Neural progenitor cell (in vitro differentiated cells): ENCODE measurements around the gene TEX11. TPM values are rescaled to one million over a fixed set of nuclear protein-coding genes. Genes with fewer than 3 reads are reported as not detected.

Experiments used
- DNase-seq: peaks from one replicate; pipeline ENCODE4 v3.0.0-alpha.2; 2016; ENCODE audit warnings: low spot score
- H2AFZ ChIP-seq: fragments of 200-600 bp; sonication (generic); replicated peaks from 2 replicates; pipeline ENCODE4 v1.6.1; 2016; ENCODE audit warnings: antibody characterized with exemption
- H3F3A ChIP-seq: fragments of 200-600 bp; sonication (generic); 2 replicates; pipeline ENCODE4 v1.6.1; 2016; ENCODE audit warnings: antibody characterized with exemption, low read depth
- H3K27ac ChIP-seq: fragments of 200-600 bp; sonication (generic); 2 replicates; pipeline ENCODE4 v1.5.1; 2016; ENCODE audit warnings: mild to moderate bottlenecking
- H3K27me3 ChIP-seq: fragments of 200-600 bp; sonication (generic); 2 replicates; pipeline ENCODE4 v1.6.1; 2016; ENCODE audit warnings: mild to moderate bottlenecking, moderate library complexity
- H3K36me3 ChIP-seq: fragments of 200-600 bp; sonication (generic); 2 replicates; pipeline ENCODE4 v1.5.1; 2016
- H3K4me1 ChIP-seq: fragments of 200-600 bp; sonication (generic); 2 replicates; pipeline ENCODE4 v1.6.1; 2016; ENCODE audit warnings: mixed run types
- H3K4me2 ChIP-seq: fragments of 200-600 bp; sonication (generic); 2 replicates; pipeline ENCODE4 v1.6.1; 2016
- H3K4me3 ChIP-seq: fragments of 200-600 bp; sonication (generic); 2 replicates; pipeline ENCODE4 v1.5.1; 2016
- H3K79me2 ChIP-seq: fragments of 200-600 bp; sonication (generic); 2 replicates; pipeline ENCODE4 v1.6.1; 2016; ENCODE audit warnings: low read depth
- H3K9ac ChIP-seq: fragments of 200-600 bp; sonication (generic); 2 replicates; pipeline ENCODE4 v1.6.1; 2016
- H3K9me3 ChIP-seq: fragments of 200-600 bp; sonication (generic); 2 replicates; pipeline ENCODE4 v1.5.1; 2016; ENCODE audit warnings: low read depth
- H4K20me1 ChIP-seq: fragments of 200-600 bp; sonication (generic); 2 replicates; pipeline ENCODE4 v1.6.1; 2016; ENCODE audit warnings: low read depth
- H3K27ac Mint-ChIP-seq: 3 replicates; pipeline ENCODE4 v1.8.0; 2021; ENCODE audit warnings: mixed read lengths
- H3K27me3 Mint-ChIP-seq: 2 replicates; pipeline ENCODE4 v1.8.0; 2022; ENCODE audit warnings: low read depth, mild to moderate bottlenecking, inconsistent platforms, moderate library complexity, mixed read lengths; ENCODE audit not compliant: insufficient read depth
- H3K36me3 Mint-ChIP-seq: 3 replicates; pipeline ENCODE4 v1.8.0; 2021; ENCODE audit warnings: mixed read lengths
- H3K4me1 Mint-ChIP-seq: 3 replicates; pipeline ENCODE4 v1.8.0; 2021; ENCODE audit warnings: mixed read lengths
- H3K4me3 Mint-ChIP-seq: 3 replicates; pipeline ENCODE4 v1.8.0; 2021; ENCODE audit warnings: mild to moderate bottlenecking, moderate library complexity, mixed read lengths
- H3K9me3 Mint-ChIP-seq: 3 replicates; pipeline ENCODE4 v1.8.0; 2020; ENCODE audit warnings: mixed read lengths
- CTCF ChIP-seq: fragments of 200-600 bp; sonication (generic); IDR thresholded peaks from 2 replicates; pipeline ENCODE4 v1.5.1; 2017; ENCODE audit warnings: antibody characterized with exemption, mild to moderate bottlenecking
- EZH2 ChIP-seq: fragments of 200-600 bp; sonication (generic); IDR thresholded peaks from 2 replicates; pipeline ENCODE4 v1.6.1; 2017; ENCODE audit warnings: antibody characterized with exemption, mild to moderate bottlenecking, moderate library complexity
- EZH2phosphoT487 ChIP-seq: fragments of 200-600 bp; sonication (generic); IDR thresholded peaks from 2 replicates; pipeline ENCODE4 v1.6.1; 2017; ENCODE audit warnings: antibody characterized with exemption
- total RNA-seq: library from RNA; depleted of rRNA; stranded (reverse); fragments of >200 nt; gene quantifications from 2 replicates; pipeline ENCODE4 v1.2.3, GENCODE V29; 2015; ENCODE audit warnings: low replicate concordance

The TEX11 gene
- total RNA-seq, 1 donor from 2014 or later = not detected

DNA sequence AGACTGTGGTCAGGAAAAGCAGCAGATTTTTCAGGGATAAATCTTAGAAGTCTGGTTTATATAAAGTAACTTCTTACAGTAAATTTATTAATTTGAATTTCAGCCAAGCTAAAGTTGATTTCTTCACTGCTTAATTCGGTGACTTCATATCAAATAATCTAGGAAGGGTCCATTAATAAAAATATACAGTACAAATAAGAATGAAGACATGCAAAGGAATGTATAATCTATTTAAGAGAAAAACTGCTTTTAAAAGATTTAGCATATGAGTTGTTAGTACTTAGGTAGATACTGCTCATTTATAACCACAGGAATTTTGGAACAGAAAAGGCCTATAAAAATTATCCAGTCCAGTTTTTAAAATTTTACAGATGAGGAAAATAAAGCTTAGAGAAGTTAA, 286.8 kb downstream of the TEX11 start:
- Mint-ChIP-seq H3K27ac (no peak overlapping the region), H3K4me3 (no peak overlapping the region), H3K4me1 (no peaks in the 10 kb centered on the region), H3K27me3 (no peaks in the 10 kb centered on the region), H3K9me3 (no peaks in the 10 kb centered on the region), H3K36me3 (no peaks in the 10 kb centered on the region)
- no peaks in the 10 kb centered on the region for H3K27me3 ChIP-seq
- H3K36me3 ChIP-seq = no peaks in the 10 kb centered on the region
- no peaks in the 10 kb centered on the region for H3F3A ChIP-seq
- H4K20me1 ChIP-seq = no peaks in the 10 kb centered on the region
- H2AFZ ChIP-seq = no peak overlapping the region
- TF ChIP-seq EZH2 (no peak), EZH2phosphoT487 (no peak), CTCF (no peak)
- peaks cover 12% of the 10 kb centered on the region for H3K9me3 ChIP-seq
- no peak for DNase-seq
- H3K4me1 ChIP-seq = no peaks in the 10 kb centered on the region
- H3K4me3 ChIP-seq = no peak overlapping the region
- H3K79me2 ChIP-seq = no peaks in the 10 kb centered on the region
- H3K4me2 ChIP-seq = no peak overlapping the region
- H3K9ac ChIP-seq = no peak overlapping the region
- no peak overlapping the region for H3K27ac ChIP-seq

GRCh38 chrX:70618467-70618866, 290.0 kb downstream of the TEX11 start:
- Mint-ChIP-seq H3K36me3 (no peaks in the 10 kb centered on the region), H3K4me1 (no peaks in the 10 kb centered on the region), H3K9me3 (peaks cover 2% of the 10 kb centered on the region), H3K4me3 (no peak overlapping the region), H3K27ac (no peak overlapping the region), H3K27me3 (no peaks in the 10 kb centered on the region)
- Histone ChIP-seq H3K4me1 (no peaks in the 10 kb centered on the region), H3K9ac (no peak overlapping the region), H3K4me2 (no peak overlapping the region), H2AFZ (no peak overlapping the region), H3K36me3 (no peaks in the 10 kb centered on the region), H4K20me1 (no peaks in the 10 kb centered on the region), H3K79me2 (no peaks in the 10 kb centered on the region), H3K4me3 (no peak overlapping the region), H3K9me3 (peaks cover 11% of the 10 kb centered on the region), H3F3A (no peaks in the 10 kb centered on the region), H3K27me3 (no peaks in the 10 kb centered on the region), H3K27ac (no peak overlapping the region)
- DNase-seq = no peak
- TF ChIP-seq CTCF (no peak), EZH2 (no peak), EZH2phosphoT487 (no peak)

- H3F3A ChIP-seq = no peaks in the 10 kb centered on the region
- no peak overlapping the region for H3K9ac ChIP-seq
- Mint-ChIP-seq H3K9me3 (peaks cover 2% of the 10 kb centered on the region), H3K4me1 (no peaks in the 10 kb centered on the region), H3K27ac (no peak overlapping the region), H3K36me3 (no peaks in the 10 kb centered on the region), H3K4me3 (no peak overlapping the region), H3K27me3 (peaks cover 2% of the 10 kb centered on the region)
- DNase-seq = no peak
- no peaks in the 10 kb centered on the region for H3K36me3 ChIP-seq
- H4K20me1 ChIP-seq = no peaks in the 10 kb centered on the region
- no peaks in the 10 kb centered on the region for H3K4me1 ChIP-seq
- H3K27me3 ChIP-seq = no peaks in the 10 kb centered on the region
- TF ChIP-seq EZH2 = no peak
- no peak for TF ChIP-seq EZH2phosphoT487
- TF ChIP-seq CTCF = no peak
- no peak overlapping the region for H3K4me2 ChIP-seq
- H3K9me3 ChIP-seq = peaks cover 6% of the 10 kb centered on the region
- no peak overlapping the region for H3K27ac ChIP-seq
- H3K79me2 ChIP-seq = no peaks in the 10 kb centered on the region
- no peak overlapping the region for H2AFZ ChIP-seq
- no peak overlapping the region for H3K4me3 ChIP-seq
These were observed 295.2 kb downstream of the TEX11 start for GRCh38 chrX:70613295-70613694.

- Histone ChIP-seq H4K20me1 (no peaks in the 10 kb centered on the region), H3K9me3 (no peaks in the 10 kb centered on the region), H3K27ac (no peak overlapping the region), H3K4me3 (no peak overlapping the region), H3K79me2 (no peaks in the 10 kb centered on the region), H2AFZ (no peak overlapping the region), H3K27me3 (no peaks in the 10 kb centered on the region), H3K9ac (no peak overlapping the region), H3K36me3 (no peaks in the 10 kb centered on the region), H3K4me1 (no peaks in the 10 kb centered on the region), H3K4me2 (no peak overlapping the region), H3F3A (no peaks in the 10 kb centered on the region)
- H3K9me3 Mint-ChIP-seq = peaks cover under 1% of the 10 kb centered on the region
- no peak for TF ChIP-seq EZH2phosphoT487
- TF ChIP-seq CTCF = no peak
- no peak for TF ChIP-seq EZH2
- H3K36me3 Mint-ChIP-seq = no peaks in the 10 kb centered on the region
- DNase-seq = no peak
- no peaks in the 10 kb centered on the region for H3K4me1 Mint-ChIP-seq
- no peak overlapping the region for H3K4me3 Mint-ChIP-seq
- peaks cover 2% of the 10 kb centered on the region for H3K27me3 Mint-ChIP-seq
- H3K27ac Mint-ChIP-seq = no peak overlapping the region
These were observed 303.2 kb downstream of the TEX11 start for GRCh38 chrX:70605352-70605751.
